Stimulated activated CD4-positive, alpha-beta T cell treated with anti-CD3 and anti-CD28 coated beads, TNF-alpha, amount 100 ng/mL, for 1 hour (primary cell): ENCODE results near the gene AGMO.

Experiments
- DNase-seq, 3 donors: peaks; one replicate each; pipeline ENCODE4 v3.0.0-alpha.2; 2020; ENCODE audit warnings: low read depth in 3 of 3, low spot score in 1 of 3

AGMO gene

GRCh38 chr7:15561835-15562234 is at the start of gene AGMO:
TSS of gene AGMO (minus strand) at chr7:15562015.
- no peak for DNase-seq

- DNase-seq: no peak
Observed at GRCh38 chr7:15610503-15610902, 48.7 kb upstream of the AGMO start.

- DNase-seq: no peak
Observed at GRCh38 chr7:15609287-15609686, 47.5 kb upstream of the AGMO start.

- DNase-seq: no peak
Observed at GRCh38 chr7:15607529-15608210, 45.9 kb upstream of the AGMO start.

GRCh38 chr7:15606561-15606960 is 44.7 kb upstream of the AGMO start:
- DNase-seq: no peak

- no peak for DNase-seq
Observed at GRCh38 chr7:15604166-15604565, 42.4 kb upstream of the AGMO start.

- no peak for DNase-seq
Observed at GRCh38 chr7:15603124-15603523, 41.3 kb upstream of the AGMO start.

- no peak for DNase-seq
Observed at GRCh38 chr7:15602236-15602635, 40.4 kb upstream of the AGMO start.

GRCh38 chr7:15601175-15601574 is 39.4 kb upstream of the AGMO start:
- no peak for DNase-seq

- DNase-seq: no peak
Observed at GRCh38 chr7:15600298-15600697, 38.5 kb upstream of the AGMO start.

GRCh38 chr7:15594461-15594860 is 32.6 kb upstream of the AGMO start:
- no peak for DNase-seq

- no peak for DNase-seq
Observed at GRCh38 chr7:15593382-15593781, 31.6 kb upstream of the AGMO start.

GRCh38 chr7:15586266-15586665 is 24.5 kb upstream of the AGMO start:
- no peak for DNase-seq

GRCh38 chr7:15584575-15584974 is 22.8 kb upstream of the AGMO start:
- no peak for DNase-seq

- no peak for DNase-seq
Observed at GRCh38 chr7:15582773-15583172, 21.0 kb upstream of the AGMO start.

- no peak for DNase-seq
Observed at GRCh38 chr7:15581352-15581951, 19.6 kb upstream of the AGMO start.

GRCh38 chr7:15580604-15581351 is 19.0 kb upstream of the AGMO start:
- DNase-seq: no peak

- DNase-seq: no peak
Observed at GRCh38 chr7:15577600-15577999, 15.8 kb upstream of the AGMO start.

GRCh38 chr7:15571301-15571878 is 9.6 kb upstream of the AGMO start:
- no peak for DNase-seq

- DNase-seq: no peak
Observed at GRCh38 chr7:15567652-15568051, 5.8 kb upstream of the AGMO start.

GRCh38 chr7:15567036-15567435 is 5.2 kb upstream of the AGMO start:
- DNase-seq: no peak

GRCh38 chr7:15566476-15566875 is 4.7 kb upstream of the AGMO start:
- DNase-seq: no peak
